Fibroblast of lung (primary cell): ENCODE results near the gene BAG3.

Experiments
- EZH2 ChIP-seq: IDR thresholded peaks from 2 replicates; pipeline ENCODE4 v1.5.1; 2012; ENCODE audit warnings: low read length, control low read depth, mild to moderate bottlenecking; ENCODE audit errors: missing control alignments
- TF ChIP-seq, protein P1 (sequence below), 2 donors: IDR thresholded peaks in 1 of 2; conservative IDR thresholded peaks in 1 of 2; 1 replicate in 1 of 2; 2 replicates in 1 of 2; pipeline ENCODE4 v1.5.1; 2011 to 2012; ENCODE audit warnings: low read length in 2 of 2, control low read depth in 1 of 2, inconsistent platforms in 1 of 2, low read depth in 1 of 2, mild to moderate bottlenecking in 1 of 2

DNA sequence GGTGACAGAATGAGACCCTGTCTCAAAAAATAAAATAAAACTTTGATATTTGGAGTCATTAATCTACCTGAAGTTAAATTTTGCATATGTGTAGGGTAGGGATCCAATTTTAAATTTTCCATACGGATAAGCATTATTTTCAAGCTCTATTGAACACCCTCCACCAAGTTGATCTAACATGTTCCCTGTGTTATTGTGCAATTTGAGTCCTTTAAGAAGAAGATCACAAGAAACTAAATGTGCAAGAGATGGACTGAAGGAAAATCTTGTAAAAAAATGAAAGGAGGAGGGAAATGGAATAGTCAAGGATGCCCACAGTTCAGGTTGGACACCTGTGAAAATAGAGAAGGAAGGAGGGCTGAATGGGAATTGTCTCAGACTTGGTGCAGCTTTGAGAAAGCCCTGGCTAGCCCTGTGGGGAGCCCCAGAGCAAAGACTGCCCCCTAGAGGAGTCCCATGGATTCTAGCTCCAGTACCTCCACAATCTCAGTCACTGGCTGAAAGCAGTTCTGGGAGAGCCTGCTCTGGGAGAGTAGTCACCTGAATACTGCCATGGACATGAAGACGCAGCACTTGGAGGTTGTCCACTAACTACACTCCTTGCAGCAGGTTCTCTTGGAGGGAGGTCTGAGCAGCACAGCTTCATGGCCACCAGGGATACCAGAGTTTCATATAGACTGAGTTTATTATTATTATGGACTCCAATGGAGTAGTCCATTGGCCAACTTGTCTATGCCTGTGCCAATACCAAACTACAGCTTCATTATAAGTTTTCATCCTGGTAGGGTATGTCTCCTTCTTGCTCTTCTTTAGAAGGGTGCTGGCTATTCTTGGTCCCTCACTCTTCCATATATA is 48.7 kb upstream of the BAG3 start:
- no peak for TF ChIP-seq EZH2
- TF ChIP-seq, protein P1, sequence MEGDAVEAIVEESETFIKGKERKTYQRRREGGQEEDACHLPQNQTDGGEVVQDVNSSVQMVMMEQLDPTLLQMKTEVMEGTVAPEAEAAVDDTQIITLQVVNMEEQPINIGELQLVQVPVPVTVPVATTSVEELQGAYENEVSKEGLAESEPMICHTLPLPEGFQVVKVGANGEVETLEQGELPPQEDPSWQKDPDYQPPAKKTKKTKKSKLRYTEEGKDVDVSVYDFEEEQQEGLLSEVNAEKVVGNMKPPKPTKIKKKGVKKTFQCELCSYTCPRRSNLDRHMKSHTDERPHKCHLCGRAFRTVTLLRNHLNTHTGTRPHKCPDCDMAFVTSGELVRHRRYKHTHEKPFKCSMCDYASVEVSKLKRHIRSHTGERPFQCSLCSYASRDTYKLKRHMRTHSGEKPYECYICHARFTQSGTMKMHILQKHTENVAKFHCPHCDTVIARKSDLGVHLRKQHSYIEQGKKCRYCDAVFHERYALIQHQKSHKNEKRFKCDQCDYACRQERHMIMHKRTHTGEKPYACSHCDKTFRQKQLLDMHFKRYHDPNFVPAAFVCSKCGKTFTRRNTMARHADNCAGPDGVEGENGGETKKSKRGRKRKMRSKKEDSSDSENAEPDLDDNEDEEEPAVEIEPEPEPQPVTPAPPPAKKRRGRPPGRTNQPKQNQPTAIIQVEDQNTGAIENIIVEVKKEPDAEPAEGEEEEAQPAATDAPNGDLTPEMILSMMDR (conservative IDR thresholded peaks at IDR 0.05 in 1 of 2, IDR thresholded peaks at IDR 0.05 in 1 of 2; ENCODE audit: low read depth in 1 of 2, low read length in 2 of 2) = peak; percentile 59 to 82
